ENCODE measurements around the gene EFHC1. TPM values are rescaled to one million over a fixed set of nuclear protein-coding genes. Genes with fewer than 3 reads are reported as not detected.
A peak's percentile ranks its signal among the peaks of the same experiment; 100 is the strongest.

EFHC1 gene
- total RNA-seq, 1 donor from 2014 or later = 25.6 TPM

- H3K9me3 Mint-ChIP-seq (ENCODE audit: unreplicated experiment) = peaks cover 2% of the 10 kb centered on the region
- peak overlapping the region; percentile 36 for H3K27ac Mint-ChIP-seq (ENCODE audit: unreplicated experiment)
- no peak for TF ChIP-seq CTCF (IDR thresholded peaks at IDR 0.05; ENCODE audit: partially characterized antibody, unreplicated experiment)
- peaks cover 28% of the 10 kb centered on the region for H3K4me1 Mint-ChIP-seq (ENCODE audit: low read depth, unreplicated experiment)
- H3K36me3 Mint-ChIP-seq (ENCODE audit: unreplicated experiment) = no peaks in the 10 kb centered on the region
- H3K4me3 Mint-ChIP-seq (ENCODE audit: unreplicated experiment) = no peak overlapping the region
- DNase-seq = peak; percentile 46
- H3K27me3 Mint-ChIP-seq (ENCODE audit: unreplicated experiment) = peaks cover 6% of the 10 kb centered on the region
Observed at GRCh38 chr6:52524918-52525317, 104.8 kb downstream of the EFHC1 start.

- DNase-seq = no peak
- peaks cover 2% of the 10 kb centered on the region for H3K9me3 Mint-ChIP-seq (ENCODE audit: unreplicated experiment)
- H3K36me3 Mint-ChIP-seq (ENCODE audit: unreplicated experiment) = no peaks in the 10 kb centered on the region
- H3K4me3 Mint-ChIP-seq (ENCODE audit: unreplicated experiment) = no peak overlapping the region
- TF ChIP-seq CTCF (IDR thresholded peaks at IDR 0.05; ENCODE audit: partially characterized antibody, unreplicated experiment) = no peak
- H3K27ac Mint-ChIP-seq (ENCODE audit: unreplicated experiment) = no peak overlapping the region
- peaks cover 27% of the 10 kb centered on the region for H3K4me1 Mint-ChIP-seq (ENCODE audit: low read depth, unreplicated experiment)
- peaks cover 3% of the 10 kb centered on the region for H3K27me3 Mint-ChIP-seq (ENCODE audit: unreplicated experiment)
Observed at GRCh38 chr6:52526634-52527033, 106.5 kb downstream of the EFHC1 start.

- Mint-ChIP-seq H3K36me3 (ENCODE audit: unreplicated experiment) (no peaks in the 10 kb centered on the region), H3K4me3 (ENCODE audit: unreplicated experiment) (no peak overlapping the region), H3K9me3 (ENCODE audit: unreplicated experiment) (peaks cover 2% of the 10 kb centered on the region), H3K27me3 (ENCODE audit: unreplicated experiment) (peaks cover 2% of the 10 kb centered on the region), H3K27ac (ENCODE audit: unreplicated experiment) (no peak overlapping the region), H3K4me1 (ENCODE audit: low read depth, unreplicated experiment) (peaks cover 22% of the 10 kb centered on the region)
- DNase-seq = no peak
- TF ChIP-seq CTCF (IDR thresholded peaks at IDR 0.05; ENCODE audit: partially characterized antibody, unreplicated experiment) = no peak
Observed at GRCh38 chr6:52527436-52527835, 107.3 kb downstream of the EFHC1 start.

GRCh38 chr6:52529311-52529710, 109.2 kb downstream of the EFHC1 start:
- no peak overlapping the region for H3K4me3 Mint-ChIP-seq (ENCODE audit: unreplicated experiment)
- no peaks in the 10 kb centered on the region for H3K9me3 Mint-ChIP-seq (ENCODE audit: unreplicated experiment)
- H3K4me1 Mint-ChIP-seq (ENCODE audit: low read depth, unreplicated experiment) = peaks cover 13% of the 10 kb centered on the region
- H3K36me3 Mint-ChIP-seq (ENCODE audit: unreplicated experiment) = no peaks in the 10 kb centered on the region
- no peak for DNase-seq
- no peak overlapping the region for H3K27ac Mint-ChIP-seq (ENCODE audit: unreplicated experiment)
- peaks cover 2% of the 10 kb centered on the region for H3K27me3 Mint-ChIP-seq (ENCODE audit: unreplicated experiment)
- no peak for TF ChIP-seq CTCF (IDR thresholded peaks at IDR 0.05; ENCODE audit: partially characterized antibody, unreplicated experiment)

- Mint-ChIP-seq H3K36me3 (ENCODE audit: unreplicated experiment) (no peaks in the 10 kb centered on the region), H3K4me3 (ENCODE audit: unreplicated experiment) (no peak overlapping the region), H3K4me1 (ENCODE audit: low read depth, unreplicated experiment) (peaks cover 5% of the 10 kb centered on the region), H3K27ac (ENCODE audit: unreplicated experiment) (no peak overlapping the region), H3K27me3 (ENCODE audit: unreplicated experiment) (peaks cover 2% of the 10 kb centered on the region), H3K9me3 (ENCODE audit: unreplicated experiment) (no peaks in the 10 kb centered on the region)
- no peak for DNase-seq
- TF ChIP-seq CTCF (IDR thresholded peaks at IDR 0.05; ENCODE audit: partially characterized antibody, unreplicated experiment) = no peak
Observed at GRCh38 chr6:52530351-52530750, 110.2 kb downstream of the EFHC1 start.

All from glutamatergic neuron (in vitro differentiated cells).